Skeletal muscle satellite cell (primary cell): ENCODE data around the gene LRIG1.

Experiments used
- H3K27me3 ChIP-seq: 2 replicates; pipeline ENCODE4 v1.7.0; 2013; ENCODE audit warnings: low read length; ENCODE audit not compliant: control insufficient read depth, insufficient read depth
- H3K36me3 ChIP-seq: 2 replicates; pipeline ENCODE4 v1.7.0; 2013; ENCODE audit warnings: mild to moderate bottlenecking, control low read depth, low read length; ENCODE audit not compliant: insufficient read depth
- H3K4me1 ChIP-seq: 2 replicates; pipeline ENCODE4 v1.7.0; 2013; ENCODE audit warnings: low read length; ENCODE audit not compliant: control insufficient read depth, insufficient read depth
- H3K4me2 ChIP-seq: 2 replicates; pipeline ENCODE4 v1.7.0; 2013; ENCODE audit warnings: mild to moderate bottlenecking, low read length
- H3K4me3 ChIP-seq: 2 replicates; pipeline ENCODE4 v1.7.0; 2013; ENCODE audit warnings: low read length
- H3K9ac ChIP-seq: 2 replicates; pipeline ENCODE4 v1.7.0; 2013; ENCODE audit warnings: mild to moderate bottlenecking, low read depth, low read length, moderate library complexity
- H3K9me3 ChIP-seq: replicated peaks from 2 replicates; pipeline ENCODE4 v1.7.0; 2013; ENCODE audit warnings: mild to moderate bottlenecking, control low read depth, low read length

The LRIG1 gene

GRCh38 chr3:66527246-66527645, 26.4 kb upstream of the LRIG1 start:
- no peak overlapping the region for H3K4me2 ChIP-seq
- no peak overlapping the region for H3K4me3 ChIP-seq
- peaks cover 3% of the 10 kb centered on the region for H3K27me3 ChIP-seq
- H3K36me3 ChIP-seq: no peaks in the 10 kb centered on the region
- H3K4me1 ChIP-seq: no peaks in the 10 kb centered on the region
- no peak overlapping the region for H3K9ac ChIP-seq
- H3K9me3 ChIP-seq: no peaks in the 10 kb centered on the region

- no peak overlapping the region for H3K9ac ChIP-seq
- peaks cover 3% of the 10 kb centered on the region for H3K27me3 ChIP-seq
- no peak overlapping the region for H3K4me3 ChIP-seq
- H3K36me3 ChIP-seq: no peaks in the 10 kb centered on the region
- no peak overlapping the region for H3K4me2 ChIP-seq
- no peaks in the 10 kb centered on the region for H3K4me1 ChIP-seq
- H3K9me3 ChIP-seq: no peaks in the 10 kb centered on the region
These were observed 24.9 kb upstream of the LRIG1 start for GRCh38 chr3:66525771-66526170.

GRCh38 chr3:66520724-66521123, 19.9 kb upstream of the LRIG1 start:
- Histone ChIP-seq H3K4me3 (no peak overlapping the region), H3K9ac (no peak overlapping the region), H3K9me3 (no peaks in the 10 kb centered on the region), H3K36me3 (no peaks in the 10 kb centered on the region), H3K4me1 (no peaks in the 10 kb centered on the region), H3K27me3 (peaks cover 20% of the 10 kb centered on the region), H3K4me2 (no peak overlapping the region)

DNA sequence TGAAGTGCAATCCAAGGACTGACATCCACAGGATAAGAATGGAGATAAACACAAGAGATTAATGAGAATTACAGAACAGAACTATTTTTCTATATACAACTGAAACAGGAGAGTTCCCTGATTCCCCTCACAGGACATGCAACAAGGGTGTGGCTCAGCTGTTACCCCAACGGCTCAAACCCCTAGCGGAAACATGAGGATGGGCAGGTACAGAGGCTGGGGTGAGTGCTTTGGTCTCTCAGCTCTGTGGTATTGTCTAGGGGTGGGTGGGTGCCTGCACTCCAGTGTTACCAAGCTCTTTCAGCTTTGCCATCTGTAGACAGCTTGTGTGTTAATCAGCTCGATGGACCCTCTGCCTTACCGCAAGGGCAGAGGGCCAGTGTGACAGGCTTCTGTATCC, 17.8 kb upstream of the LRIG1 start:
- Histone ChIP-seq H3K4me3 (no peak overlapping the region), H3K4me2 (no peak overlapping the region), H3K27me3 (peaks cover 20% of the 10 kb centered on the region), H3K9ac (no peak overlapping the region), H3K36me3 (no peaks in the 10 kb centered on the region), H3K9me3 (no peaks in the 10 kb centered on the region), H3K4me1 (no peaks in the 10 kb centered on the region)

- no peak overlapping the region for H3K9ac ChIP-seq
- H3K9me3 ChIP-seq: no peaks in the 10 kb centered on the region
- no peak overlapping the region for H3K4me2 ChIP-seq
- H3K27me3 ChIP-seq: peaks cover 20% of the 10 kb centered on the region
- H3K4me3 ChIP-seq: no peak overlapping the region
- H3K4me1 ChIP-seq: no peaks in the 10 kb centered on the region
- H3K36me3 ChIP-seq: no peaks in the 10 kb centered on the region
These were observed 17.3 kb upstream of the LRIG1 start for GRCh38 chr3:66518126-66518525.

- Histone ChIP-seq H3K27me3 (peaks cover 20% of the 10 kb centered on the region), H3K4me2 (no peak overlapping the region), H3K9me3 (no peaks in the 10 kb centered on the region), H3K36me3 (no peaks in the 10 kb centered on the region), H3K4me3 (no peak overlapping the region), H3K9ac (no peak overlapping the region), H3K4me1 (no peaks in the 10 kb centered on the region)
These were observed 16.4 kb upstream of the LRIG1 start for GRCh38 chr3:66517241-66517640.

DNA sequence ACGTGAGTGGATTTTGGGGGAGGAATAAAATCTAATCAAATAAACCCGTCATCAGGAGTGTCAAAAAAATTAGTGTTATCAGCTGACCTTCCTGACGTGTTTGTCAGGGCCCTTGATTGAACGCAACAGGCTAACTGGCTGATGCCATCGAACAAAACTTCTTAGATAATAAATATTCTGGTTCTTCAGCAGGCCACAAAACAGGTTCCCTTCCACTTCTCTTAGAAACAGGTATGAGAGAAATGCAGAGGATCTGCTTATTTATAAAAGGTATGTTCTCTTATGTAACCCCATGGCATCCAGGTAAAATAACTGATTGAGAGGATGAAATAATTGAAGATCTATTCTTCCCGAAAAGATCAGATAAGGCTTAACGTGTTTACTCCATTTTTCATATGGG, 7.6 kb upstream of the LRIG1 start:
- Histone ChIP-seq H3K9ac (no peak overlapping the region), H3K9me3 (no peaks in the 10 kb centered on the region), H3K27me3 (peaks cover 31% of the 10 kb centered on the region), H3K4me3 (no peak overlapping the region), H3K4me2 (no peak overlapping the region), H3K36me3 (no peaks in the 10 kb centered on the region), H3K4me1 (no peaks in the 10 kb centered on the region)

DNA sequence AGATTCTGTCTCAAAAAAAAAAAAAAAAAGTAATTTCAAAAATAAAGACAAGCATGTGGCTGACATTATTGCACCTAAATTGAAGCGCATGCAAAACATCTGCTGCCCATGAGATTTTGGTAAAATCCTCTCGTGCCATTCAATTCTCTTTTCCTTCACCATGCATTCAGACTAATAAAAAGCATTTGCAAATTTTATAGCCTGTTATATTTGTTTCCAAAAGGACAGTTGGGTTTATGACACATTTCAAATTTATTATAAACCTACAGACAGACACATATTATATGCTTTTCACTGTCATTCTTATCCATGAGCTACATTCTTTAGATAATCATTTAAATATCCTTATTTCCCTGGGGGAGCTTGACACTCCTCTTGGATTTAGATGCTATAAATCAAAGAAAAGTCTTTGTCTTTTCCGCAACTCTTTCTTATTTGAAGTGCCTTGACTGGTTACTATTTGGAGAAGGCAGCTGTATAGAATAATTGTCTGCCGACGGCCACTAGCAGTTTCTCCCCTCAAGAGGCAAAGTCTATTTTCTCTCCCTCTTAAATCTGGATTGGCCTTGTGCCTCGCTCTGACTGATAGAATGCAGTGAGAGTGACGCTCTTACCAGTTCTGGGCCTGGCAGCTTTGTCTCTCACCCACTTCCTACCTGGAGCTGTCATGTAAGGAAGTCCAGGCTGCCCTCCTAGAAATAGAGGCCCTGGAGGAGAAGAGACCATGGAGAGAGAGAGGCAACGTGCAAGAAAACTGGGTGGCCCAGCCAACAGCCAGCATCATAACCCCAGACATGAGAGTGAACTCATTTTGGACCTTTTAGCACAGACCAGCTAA, 6.8 kb upstream of the LRIG1 start:
- Histone ChIP-seq H3K27me3 (peaks cover 38% of the 10 kb centered on the region), H3K4me3 (no peak overlapping the region), H3K4me2 (no peak overlapping the region), H3K4me1 (no peaks in the 10 kb centered on the region), H3K9ac (no peak overlapping the region), H3K9me3 (no peaks in the 10 kb centered on the region), H3K36me3 (no peaks in the 10 kb centered on the region)

GRCh38 chr3:66506154-66506553, 5.3 kb upstream of the LRIG1 start:
- no peak overlapping the region for H3K4me2 ChIP-seq
- peaks cover 6% of the 10 kb centered on the region for H3K4me1 ChIP-seq
- no peak overlapping the region for H3K4me3 ChIP-seq
- H3K36me3 ChIP-seq: no peaks in the 10 kb centered on the region
- H3K27me3 ChIP-seq: peaks cover 49% of the 10 kb centered on the region
- H3K9ac ChIP-seq: no peak overlapping the region
- H3K9me3 ChIP-seq: no peaks in the 10 kb centered on the region

DNA sequence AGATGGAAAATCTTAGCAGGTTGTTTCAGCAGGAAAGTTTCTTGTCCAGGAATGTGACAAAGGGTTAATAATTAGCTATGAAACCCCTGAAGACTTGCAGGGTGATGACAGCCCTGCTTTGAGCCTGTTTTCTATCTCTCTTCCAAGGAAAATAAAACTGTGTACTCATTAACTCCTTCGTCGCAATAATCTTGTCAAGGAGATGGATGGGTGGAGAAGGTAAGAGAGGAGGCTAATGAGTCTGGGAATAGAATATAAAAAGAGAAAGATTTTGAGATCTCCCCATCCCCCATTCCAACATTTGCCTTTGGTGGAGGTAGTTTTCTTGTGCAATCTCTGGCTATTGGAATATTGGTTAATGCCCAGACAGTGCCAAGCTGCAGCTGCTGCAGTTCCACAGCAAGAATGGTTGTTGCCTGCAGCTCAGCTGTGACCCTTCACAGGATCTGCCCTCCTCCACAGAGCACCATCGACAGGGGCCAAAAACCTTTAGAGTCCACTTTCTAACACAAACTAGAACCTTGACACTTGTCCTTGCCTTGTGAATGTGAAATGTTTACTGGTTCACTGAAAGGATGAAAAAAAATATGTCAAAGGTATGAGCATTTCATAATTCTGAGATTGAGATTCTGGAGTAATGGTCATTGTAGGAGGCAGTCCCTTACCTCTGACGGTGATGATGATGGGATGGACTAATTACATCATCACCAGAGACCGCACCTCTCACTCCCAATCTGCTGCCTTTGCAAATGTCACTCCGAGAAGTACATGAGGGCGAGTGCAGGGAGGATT, 4.2 kb upstream of the LRIG1 start:
- peaks cover 41% of the 10 kb centered on the region for H3K27me3 ChIP-seq
- H3K4me2 ChIP-seq: no peak overlapping the region
- no peak overlapping the region for H3K4me3 ChIP-seq
- no peaks in the 10 kb centered on the region for H3K9me3 ChIP-seq
- no peaks in the 10 kb centered on the region for H3K36me3 ChIP-seq
- no peak overlapping the region for H3K9ac ChIP-seq
- peaks cover 6% of the 10 kb centered on the region for H3K4me1 ChIP-seq

DNA sequence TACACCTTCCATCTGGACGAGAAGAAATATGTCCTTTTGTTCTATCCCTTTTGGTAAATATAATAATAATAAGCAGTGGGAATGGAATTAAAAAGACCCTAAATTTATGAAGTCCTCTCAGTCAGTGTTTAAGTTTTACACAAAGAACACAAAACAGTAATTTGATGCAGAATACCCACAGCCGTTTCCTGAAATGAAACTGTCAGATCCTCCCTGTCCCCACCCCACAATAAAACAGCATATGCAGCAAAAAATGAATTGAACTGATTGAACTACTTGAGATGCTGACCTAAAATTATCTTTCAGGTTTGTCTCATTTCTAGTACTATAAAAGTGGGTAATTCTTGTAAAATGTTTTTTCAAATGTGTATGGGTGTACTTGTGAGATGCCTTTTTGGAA, 2.2 kb upstream of the LRIG1 start:
- Histone ChIP-seq H3K36me3 (no peaks in the 10 kb centered on the region), H3K4me1 (peaks cover 6% of the 10 kb centered on the region), H3K4me3 (no peak overlapping the region), H3K9me3 (no peaks in the 10 kb centered on the region), H3K4me2 (no peak overlapping the region), H3K9ac (no peak overlapping the region), H3K27me3 (peaks cover 56% of the 10 kb centered on the region)
